ENCODE data around the gene PCDHB12. TPM values are rescaled to one million over a fixed set of nuclear protein-coding genes. Genes with fewer than 3 reads are reported as not detected.

PCDHB12 gene
- total and polyA plus RNA-seq, 2 donors (not counting 1 experiment from before 2014, with no cell fraction given): not detected

GRCh38 chr5:141261238-141261546 is 52.7 kb downstream of the PCDHB12 start:
- no peaks in the 10 kb centered on the region for H3K4me1 Mint-ChIP-seq
- TF ChIP-seq CTCF (IDR thresholded peaks at IDR 0.05): no peak
- TF ChIP-seq EZH2 (IDR thresholded peaks at IDR 0.05; ENCODE audit: borderline replicate concordance, insufficient read depth, low read depth, low read length, poor library complexity, severe bottlenecking): no peak

More at GRCh38 chr5:141261238-141261546, 52.7 kb downstream of the PCDHB12 start:
- H3K9me3 ChIP-seq (ENCODE audit: control extremely low read depth in 1 of 3, control insufficient read depth in 2 of 3, insufficient read depth in 1 of 3, low read length in 2 of 3): peaks cover 20 to 91% (median 47%) of the 10 kb centered on the region in 3 donors
- H3K4me3 ChIP-seq (ENCODE audit: control extremely low read depth in 1 of 5, extremely low read depth in 1 of 5, insufficient read depth in 1 of 5, low read depth in 2 of 5, low read length in 4 of 5): no peak overlapping the region
- Mint-ChIP-seq H3K4me3 (no peak overlapping the region), H3K27me3 (no peaks in the 10 kb centered on the region), H3K9me3 (ENCODE audit: insufficient read depth) (peaks cover 33% of the 10 kb centered on the region), H3K27ac (no peak overlapping the region)
- H3K79me2 ChIP-seq (ENCODE audit: control insufficient read depth, insufficient read depth, low read length): no peaks in the 10 kb centered on the region
- ATAC-seq (ENCODE audit: low read depth): no peak
- H3K36me3 ChIP-seq (replicated peaks in 1 of 2; ENCODE audit: control extremely low read depth in 1 of 2, control insufficient read depth in 1 of 2, extremely low read depth in 1 of 2, insufficient read depth in 2 of 2, low read length in 1 of 2): no peaks in the 10 kb centered on the region
- H3K27me3 ChIP-seq (replicated peaks in 1 of 4; ENCODE audit: control extremely low read depth in 1 of 4, control insufficient read depth in 3 of 4, insufficient read depth in 4 of 4, low read length in 3 of 4): no peaks in the 10 kb centered on the region
- no peak for DNase-seq
- ChIA-PET POLR2A (no interaction called here), CTCF (no interaction called here)
- no peak overlapping the region for H2AFZ ChIP-seq (ENCODE audit: insufficient read depth, low read depth, low read length, poor library complexity, severe bottlenecking)
- no peak overlapping the region for H3K9ac ChIP-seq (ENCODE audit: low read length)
- H3K4me2 ChIP-seq (replicated peaks; ENCODE audit: low read depth, low read length, poor library complexity, severe bottlenecking): no peak overlapping the region
- H4K20me1 ChIP-seq (ENCODE audit: control insufficient read depth, insufficient read depth, low read length, poor library complexity, severe bottlenecking): no peaks in the 10 kb centered on the region
- WGBS (ENCODE audit: insufficient coverage): no CpG with 5 or more reads among the region's 1 CpG
- H3K4me1 ChIP-seq (ENCODE audit: control insufficient read depth in 2 of 2, insufficient read depth in 2 of 2, low read length in 2 of 2): no peaks in the 10 kb centered on the region
- H3K27ac ChIP-seq (ENCODE audit: low read length in 2 of 2): no peak overlapping the region
- intact Hi-C loops (cut with micrococcal nuclease): no loop called here

Other genes starting within 250 kb of the PCDHB12 start
Only the 30 nearest of the 37 such genes appear.
- gene PCDHB1, start 157.3 kb upstream of the PCDHB12 start, total RNA-seq: not detected in 2 replicates
- gene PCDHB1, start 157.3 kb upstream of the PCDHB12 start, polyA plus RNA-seq: not detected in 2 replicates
- gene PCDHB2, start 114.1 kb upstream of the PCDHB12 start, total RNA-seq: not detected in 2 replicates
- gene PCDHB2, start 114.1 kb upstream of the PCDHB12 start, polyA plus RNA-seq: 0.07 TPM in 1 of 2 replicates, not detected in the other
- not detected in 2 replicates for gene PCDHB3, start 108.2 kb upstream of the PCDHB12 start, total RNA-seq
- not detected in 2 replicates for gene PCDHB3, start 108.2 kb upstream of the PCDHB12 start, polyA plus RNA-seq
- not detected in 2 replicates for gene PCDHB4, start 86.9 kb upstream of the PCDHB12 start, total RNA-seq
- gene PCDHB4, start 86.9 kb upstream of the PCDHB12 start, polyA plus RNA-seq: not detected in 2 replicates
- not detected in 2 replicates for gene PCDHB5, start 73.5 kb upstream of the PCDHB12 start, total RNA-seq
- 0.06 TPM in 1 of 2 replicates, not detected in the other for gene PCDHB5, start 73.5 kb upstream of the PCDHB12 start, polyA plus RNA-seq
- gene PCDHB6, start 58.7 kb upstream of the PCDHB12 start, total RNA-seq: not detected in 2 replicates
- not detected in 2 replicates for gene PCDHB6, start 58.7 kb upstream of the PCDHB12 start, polyA plus RNA-seq
- not detected in 2 replicates for gene PCDHB7, start 36.1 kb upstream of the PCDHB12 start, total RNA-seq
- not detected in 2 replicates for gene PCDHB7, start 36.1 kb upstream of the PCDHB12 start, polyA plus RNA-seq
- gene PCDHB8, start 30.9 kb upstream of the PCDHB12 start, total RNA-seq: not detected in 2 replicates
- gene PCDHB8, start 30.9 kb upstream of the PCDHB12 start, polyA plus RNA-seq: not detected in 2 replicates
- gene PCDHB16, start 26.3 kb upstream of the PCDHB12 start, total RNA-seq: not detected in 2 replicates
- not detected in 2 replicates for gene PCDHB16, start 26.3 kb upstream of the PCDHB12 start, polyA plus RNA-seq
- 0.12 TPM in 2 replicates for gene PCDHB9, start 21.6 kb upstream of the PCDHB12 start, total RNA-seq
- gene PCDHB9, start 21.6 kb upstream of the PCDHB12 start, polyA plus RNA-seq: 0.12 and 0.20 TPM in 2 replicates
- gene PCDHB10, start 16.4 kb upstream of the PCDHB12 start, total RNA-seq: not detected in 2 replicates
- gene PCDHB10, start 16.4 kb upstream of the PCDHB12 start, polyA plus RNA-seq: not detected in 2 replicates
- not detected in 2 replicates for gene PCDHB11, start 9.1 kb upstream of the PCDHB12 start, total RNA-seq
- gene PCDHB11, start 9.1 kb upstream of the PCDHB12 start, polyA plus RNA-seq: not detected in 2 replicates
- gene PCDHB13, start 5.2 kb downstream of the PCDHB12 start, total RNA-seq: 0.07 TPM in 1 of 2 replicates, not detected in the other
- gene PCDHB13, start 5.2 kb downstream of the PCDHB12 start, polyA plus RNA-seq: not detected in 2 replicates
- gene PCDHB14, start 14.6 kb downstream of the PCDHB12 start, total RNA-seq: 0.10 TPM in 1 of 2 replicates, not detected in the other
- gene PCDHB14, start 14.6 kb downstream of the PCDHB12 start, polyA plus RNA-seq: not detected in 2 replicates
- not detected in 2 replicates for gene PCDHB15, start 36.7 kb downstream of the PCDHB12 start, total RNA-seq
- 0.10 TPM in 1 of 2 replicates, not detected in the other for gene PCDHB15, start 36.7 kb downstream of the PCDHB12 start, polyA plus RNA-seq
- gene SLC25A2, start 95.3 kb downstream of the PCDHB12 start, total RNA-seq: 3.4 and 3.6 TPM in 2 replicates
- 0.12 and 0.29 TPM in 2 replicates for gene SLC25A2, start 95.3 kb downstream of the PCDHB12 start, polyA plus RNA-seq
- 119 TPM in 2 replicates for gene TAF7, start 112.1 kb downstream of the PCDHB12 start, total RNA-seq
- gene TAF7, start 112.1 kb downstream of the PCDHB12 start, polyA plus RNA-seq: 52.1 and 76.7 TPM in 2 replicates
- 0.53 and 0.64 TPM in 2 replicates for gene PCDHGA1, start 121.8 kb downstream of the PCDHB12 start, total RNA-seq
- gene PCDHGA1, start 121.8 kb downstream of the PCDHB12 start, polyA plus RNA-seq: 0.06 and 0.17 TPM in 2 replicates
- gene PCDHGA2, start 130.0 kb downstream of the PCDHB12 start, total RNA-seq: 0.07 and 0.29 TPM in 2 replicates
- gene PCDHGA2, start 130.0 kb downstream of the PCDHB12 start, polyA plus RNA-seq: 0.06 and 0.09 TPM in 2 replicates
- 0.29 and 0.32 TPM in 2 replicates for gene PCDHGA3, start 135.1 kb downstream of the PCDHB12 start, total RNA-seq
- gene PCDHGA3, start 135.1 kb downstream of the PCDHB12 start, polyA plus RNA-seq: 0.10 TPM in 1 of 2 replicates, not detected in the other
- gene PCDHGB1, start 141.4 kb downstream of the PCDHB12 start, total RNA-seq: 0.66 and 0.69 TPM in 2 replicates
- gene PCDHGB1, start 141.4 kb downstream of the PCDHB12 start, polyA plus RNA-seq: 0.09 and 0.10 TPM in 2 replicates
- gene PCDHGA4, start 146.3 kb downstream of the PCDHB12 start, total RNA-seq: 1.1 TPM in 2 replicates
- gene PCDHGA4, start 146.3 kb downstream of the PCDHB12 start, polyA plus RNA-seq: 0.09 and 0.13 TPM in 2 replicates
- gene PCDHGB2, start 151.3 kb downstream of the PCDHB12 start, total RNA-seq: 3.3 and 3.9 TPM in 2 replicates
- 0.32 and 0.66 TPM in 2 replicates for gene PCDHGB2, start 151.3 kb downstream of the PCDHB12 start, polyA plus RNA-seq
- 1.7 and 1.8 TPM in 2 replicates for gene PCDHGA5, start 155.4 kb downstream of the PCDHB12 start, total RNA-seq
- gene PCDHGA5, start 155.4 kb downstream of the PCDHB12 start, polyA plus RNA-seq: 0.07 and 0.21 TPM in 2 replicates
- gene PCDHGB3, start 161.5 kb downstream of the PCDHB12 start, total RNA-seq: 2.8 and 3.8 TPM in 2 replicates
- gene PCDHGB3, start 161.5 kb downstream of the PCDHB12 start, polyA plus RNA-seq: 0.33 and 0.52 TPM in 2 replicates
- gene PCDHGA6, start 165.2 kb downstream of the PCDHB12 start, total RNA-seq: 2.5 and 2.7 TPM in 2 replicates
- 0.33 and 0.78 TPM in 2 replicates for gene PCDHGA6, start 165.2 kb downstream of the PCDHB12 start, polyA plus RNA-seq
- 1.8 and 2.3 TPM in 2 replicates for gene PCDHGA7, start 174.0 kb downstream of the PCDHB12 start, total RNA-seq
- gene PCDHGA7, start 174.0 kb downstream of the PCDHB12 start, polyA plus RNA-seq: 0.23 and 0.49 TPM in 2 replicates
- gene PCDHGB4, start 179.0 kb downstream of the PCDHB12 start, total RNA-seq: 1.6 and 1.8 TPM in 2 replicates
- gene PCDHGB4, start 179.0 kb downstream of the PCDHB12 start, polyA plus RNA-seq: 0.06 and 0.39 TPM in 2 replicates
- 1.2 and 1.3 TPM in 2 replicates for gene PCDHGA8, start 183.9 kb downstream of the PCDHB12 start, total RNA-seq
- gene PCDHGA8, start 183.9 kb downstream of the PCDHB12 start, polyA plus RNA-seq: 0.06 and 0.21 TPM in 2 replicates
- gene PCDHGB5, start 189.2 kb downstream of the PCDHB12 start, total RNA-seq: 2.5 TPM in 2 replicates
- gene PCDHGB5, start 189.2 kb downstream of the PCDHB12 start, polyA plus RNA-seq: 0.20 and 0.37 TPM in 2 replicates

Measured in B cell (primary cell).